ENCODE data around the gene GJB5.

The GJB5 gene

GRCh38 chr1:34787461-34788420 lies 32.9 kb downstream of the GJB5 start:
- CTCF ChIA-PET, result interaction anchor here (1.0 to 3.3 kb wide), 9 partner anchors 47 to 107 kb away, joined by 3 to 25 read pairs (median 4); no protein-coding TSS in a partner anchor
- no peaks in the 10 kb centered on the region for H3K9me3 Mint-ChIP-seq
- H3K36me3 Mint-ChIP-seq, result no peaks in the 10 kb centered on the region
- no peak overlapping the region for H3K27ac Mint-ChIP-seq
- no peak overlapping the region for H3K4me3 Mint-ChIP-seq
- no peak for DNase-seq
- peaks cover 7% of the 10 kb centered on the region for H3K4me1 Mint-ChIP-seq
- peaks cover 55% of the 10 kb centered on the region for H3K27me3 Mint-ChIP-seq

- peaks cover 7% of the 10 kb centered on the region for H3K4me1 Mint-ChIP-seq
- H3K27ac Mint-ChIP-seq, result no peak overlapping the region
- peaks cover 59% of the 10 kb centered on the region for H3K27me3 Mint-ChIP-seq
- no peaks in the 10 kb centered on the region for H3K9me3 Mint-ChIP-seq
- no peaks in the 10 kb centered on the region for H3K36me3 Mint-ChIP-seq
- CTCF ChIA-PET, result no interaction called here
- H3K4me3 Mint-ChIP-seq, result no peak overlapping the region
- DNase-seq, result no peak
Observed at GRCh38 chr1:34790985-34791384, 36.1 kb downstream of the GJB5 start.

- peaks cover 59% of the 10 kb centered on the region for H3K27me3 Mint-ChIP-seq
- no peaks in the 10 kb centered on the region for H3K36me3 Mint-ChIP-seq
- no peaks in the 10 kb centered on the region for H3K9me3 Mint-ChIP-seq
- no peak overlapping the region for H3K27ac Mint-ChIP-seq
- H3K4me1 Mint-ChIP-seq, result peaks cover 7% of the 10 kb centered on the region
- peak overlapping the region; percentile 6 for H3K4me3 Mint-ChIP-seq
- no peak for DNase-seq
- CTCF ChIA-PET, result no interaction called here
Observed at GRCh38 chr1:34792424-34792823, 37.6 kb downstream of the GJB5 start.

- Mint-ChIP-seq H3K27ac (no peak within 1 kb of the TSS), H3K27me3 (peaks cover 56% of the 10 kb centered on the region), H3K36me3 (no peaks in the 10 kb centered on the region), H3K4me1 (peaks cover 7% of the 10 kb centered on the region), H3K9me3 (no peaks in the 10 kb centered on the region), H3K4me3 (peak within 1 kb of the TSS; percentile 6)
- CTCF ChIA-PET, result interaction anchor here (0.7 kb wide), 1 partner anchor 60 kb away, joined by 3 read pairs; no protein-coding TSS in a partner anchor
- peak; percentile 27 for DNase-seq
Observed at GRCh38 chr1:34792868-34793727, 38.3 kb downstream of the GJB5 start, which contains the start of gene GJA4. Gene GJA4, plus strand, starts transcription at chr1:34792999. Its CDS starts 1,215 bp downstream, at chr1:34794214.

GRCh38 chr1:34794001-34794789 lies 39.3 kb downstream of the GJB5 start:
- H3K9me3 Mint-ChIP-seq, result no peaks in the 10 kb centered on the region
- DNase-seq, result no peak
- CTCF ChIA-PET, result interaction anchor here (0.7 kb wide), 1 partner anchor 59 kb away, joined by 3 read pairs; no protein-coding TSS in a partner anchor

GRCh38 chr1:34794790-34795180 lies 39.9 kb downstream of the GJB5 start:
- Mint-ChIP-seq H3K4me3 (no peak overlapping the region), H3K36me3 (no peaks in the 10 kb centered on the region)

More at GRCh38 chr1:34794001-34794789, 39.3 kb downstream of the GJB5 start:
- peaks cover 7% of the 10 kb centered on the region for H3K4me1 Mint-ChIP-seq
- H3K27ac Mint-ChIP-seq, result no peak overlapping the region
- H3K27me3 Mint-ChIP-seq, result peaks cover 52% of the 10 kb centered on the region
- H3K4me3 Mint-ChIP-seq, result no peak overlapping the region
- H3K36me3 Mint-ChIP-seq, result no peaks in the 10 kb centered on the region

GRCh38 chr1:34795916-34796315 lies 41.1 kb downstream of the GJB5 start:
- Mint-ChIP-seq H3K4me3 (no peak overlapping the region), H3K27me3 (peaks cover 43% of the 10 kb centered on the region), H3K27ac (no peak overlapping the region), H3K4me1 (peaks cover 3% of the 10 kb centered on the region), H3K9me3 (no peaks in the 10 kb centered on the region), H3K36me3 (no peaks in the 10 kb centered on the region)
- CTCF ChIA-PET, result interaction anchor here (1.3 kb wide), 1 partner anchor 56 kb away, joined by 4 read pairs; no protein-coding TSS in a partner anchor
- no peak for DNase-seq

More at GRCh38 chr1:34794790-34795180, 39.9 kb downstream of the GJB5 start:
- CTCF ChIA-PET, result no interaction called here
- Mint-ChIP-seq H3K4me1 (peaks cover 7% of the 10 kb centered on the region), H3K9me3 (no peaks in the 10 kb centered on the region), H3K27ac (no peak overlapping the region), H3K27me3 (peaks cover 49% of the 10 kb centered on the region)
- DNase-seq, result no peak

- H3K27me3 Mint-ChIP-seq, result peaks cover 33% of the 10 kb centered on the region
- no peak for DNase-seq
- peaks cover 3% of the 10 kb centered on the region for H3K4me1 Mint-ChIP-seq
- H3K9me3 Mint-ChIP-seq, result no peaks in the 10 kb centered on the region
- H3K27ac Mint-ChIP-seq, result no peak overlapping the region
- no peaks in the 10 kb centered on the region for H3K36me3 Mint-ChIP-seq
- H3K4me3 Mint-ChIP-seq, result no peak overlapping the region
- CTCF ChIA-PET, result interaction anchor here (1.3 kb wide), 1 partner anchor 55 kb away, joined by 4 read pairs; no protein-coding TSS in a partner anchor
Observed at GRCh38 chr1:34796990-34797389, 42.1 kb downstream of the GJB5 start.

- H3K36me3 Mint-ChIP-seq, result no peaks in the 10 kb centered on the region
- no peak overlapping the region for H3K4me3 Mint-ChIP-seq
- no peaks in the 10 kb centered on the region for H3K4me1 Mint-ChIP-seq
- no peaks in the 10 kb centered on the region for H3K9me3 Mint-ChIP-seq
- H3K27ac Mint-ChIP-seq, result no peak overlapping the region
- CTCF ChIA-PET, result interaction anchor here (1.0 kb wide), 1 partner anchor 14 kb away, joined by 5 read pairs; no protein-coding TSS in a partner anchor
- H3K27me3 Mint-ChIP-seq, result peaks cover under 1% of the 10 kb centered on the region
- no peak for DNase-seq
Observed at GRCh38 chr1:34800214-34800613, 45.4 kb downstream of the GJB5 start.

- Mint-ChIP-seq H3K9me3 (no peaks in the 10 kb centered on the region), H3K27ac (no peak overlapping the region), H3K27me3 (no peaks in the 10 kb centered on the region), H3K4me1 (no peaks in the 10 kb centered on the region), H3K36me3 (no peaks in the 10 kb centered on the region), H3K4me3 (no peak overlapping the region)
- DNase-seq, result no peak
- CTCF ChIA-PET, result no interaction called here
Observed at GRCh38 chr1:34803770-34804169, 48.9 kb downstream of the GJB5 start.

- no peak overlapping the region for H3K27ac Mint-ChIP-seq
- no peaks in the 10 kb centered on the region for H3K27me3 Mint-ChIP-seq
Observed at GRCh38 chr1:34806396-34806795, 51.5 kb downstream of the GJB5 start.

More at GRCh38 chr1:34806396-34806795, 51.5 kb downstream of the GJB5 start:
- peaks cover 5% of the 10 kb centered on the region for H3K4me1 Mint-ChIP-seq
- CTCF ChIA-PET, result no interaction called here
- no peak overlapping the region for H3K4me3 Mint-ChIP-seq
- H3K9me3 Mint-ChIP-seq, result peaks cover 4% of the 10 kb centered on the region
- no peaks in the 10 kb centered on the region for H3K36me3 Mint-ChIP-seq
- DNase-seq, result no peak
